ENCODE measurements around the gene PA2G4.

- TF ChIP-seq CTCF (IDR thresholded peaks at IDR 0.05) (no peak), POLR2AphosphoS5 (IDR thresholded peaks at IDR 0.05) (peak in 1 of 3 donors; percentile 47), POLR2A (IDR thresholded peaks at IDR 0.05) (no peak)
Observed at GRCh38 chr12:56143870-56144269, 39.5 kb downstream of the PA2G4 start.
